Upper lobe of left lung (tissue), 6 donors: ENCODE results near the gene RIOK2. TPM values are rescaled to one million over a fixed set of nuclear protein-coding genes. Genes with fewer than 3 reads are reported as not detected.

ENCODE experiments used
- ATAC-seq, 2 donors: fragments of 200-7000 bp; cut with Tn5 transposase; one replicate each; pipeline ENCODE4 v1.9.1; 2022; ENCODE audit warnings: mild to moderate bottlenecking in 2 of 2, moderate library complexity in 2 of 2; ENCODE audit not compliant: low FRiP score in 2 of 2
- DNase-seq, 2 donors: peaks; one replicate each; pipeline ENCODE4 v3.0.0-alpha.2; 2019 to 2020
- H3K27ac ChIP-seq, 4 donors: fragments of 200-600 bp; sonication (generic); one replicate each; pipeline ENCODE4 v1.5.1; 2016 to 2019
- H3K27me3 ChIP-seq, 4 donors: fragments of 200-600 bp; sonication (generic); one replicate each; pipeline ENCODE4 v1.5.1; 2017 to 2019
- H3K36me3 ChIP-seq, 4 donors: fragments of 200-600 bp; sonication (generic); one replicate each; pipeline ENCODE4 v1.5.1; 2016 to 2019
- H3K4me1 ChIP-seq, 4 donors: fragments of 200-600 bp; sonication (generic); one replicate each; pipeline ENCODE4 v1.5.1; 2018 to 2019
- H3K4me3 ChIP-seq, 4 donors: fragments of 200-600 bp; sonication (generic); one replicate each; pipeline ENCODE4 v1.5.1; 2017 to 2019; ENCODE audit warnings: mild to moderate bottlenecking in 2 of 4, moderate library complexity in 1 of 4
- H3K9me3 ChIP-seq, 4 donors: fragments of 200-600 bp; sonication (generic); one replicate each; pipeline ENCODE4 v1.5.1; 2018 to 2019
- EP300 ChIP-seq, 4 donors: sonication (generic); formaldehyde crosslinking; IDR thresholded peaks; one replicate each; pipeline ENCODE4 v1.5.1; 2017; ENCODE audit warnings: antibody characterized with exemption in 4 of 4, control low read depth in 2 of 4
- POLR2A ChIP-seq, 4 donors: fragments of 450-650 bp; IDR thresholded peaks; one replicate each; pipeline ENCODE4 v1.5.1; 2016 to 2017; ENCODE audit warnings: antibody characterized with exemption in 4 of 4, mild to moderate bottlenecking in 2 of 4
- POLR2AphosphoS5 ChIP-seq, 2 donors: sonication (generic); formaldehyde crosslinking; IDR thresholded peaks; one replicate each; pipeline ENCODE4 v1.5.1; 2017; ENCODE audit warnings: antibody characterized with exemption in 2 of 2
- WGBS, 2 donors: methylation state at CpG; one replicate each; pipeline ENCODE4 v1.1.5; 2017 to 2018; 5-methylcytosine and 5-hydroxymethylcytosine counted together
- small RNA-seq, 4 donors: library from RNA; depleted of rRNA; stranded (forward); fragments of <200 nt; gene quantifications; one replicate each; pipeline ENCODE3, GENCODE V24; 2016
- total RNA-seq, 6 donors: library from RNA; depleted of rRNA in 4 of 6; stranded (reverse); fragments of >200 nt in 4 of 6; gene quantifications; one replicate each; pipeline versions ENCODE4 v1.1.0 to v1.2.1, GENCODE V29; 2016 to 2021
- TF ChIP-seq, protein P1 (sequence below), 6 experiments: fragments of 450-650 bp in 4 of 6; fragments of 200-600 bp in 2 of 6; sonication (generic) in 2 of 6; IDR thresholded peaks; one replicate each; pipeline ENCODE4 v1.5.1; 2016 to 2019; ENCODE audit warnings: antibody characterized with exemption in 6 of 6
- donor health status: DM: no; HTN: no; CAD: no; lungs with moderate emphysema.
- donor health status: DM: no; HTN: yes; CAD: no; lungs with severe emphysema.

RIOK2 gene
- total RNA-seq, 6 donors from 2014 or later = 16.7 to 53.8 (median 19.7) TPM

DNA sequence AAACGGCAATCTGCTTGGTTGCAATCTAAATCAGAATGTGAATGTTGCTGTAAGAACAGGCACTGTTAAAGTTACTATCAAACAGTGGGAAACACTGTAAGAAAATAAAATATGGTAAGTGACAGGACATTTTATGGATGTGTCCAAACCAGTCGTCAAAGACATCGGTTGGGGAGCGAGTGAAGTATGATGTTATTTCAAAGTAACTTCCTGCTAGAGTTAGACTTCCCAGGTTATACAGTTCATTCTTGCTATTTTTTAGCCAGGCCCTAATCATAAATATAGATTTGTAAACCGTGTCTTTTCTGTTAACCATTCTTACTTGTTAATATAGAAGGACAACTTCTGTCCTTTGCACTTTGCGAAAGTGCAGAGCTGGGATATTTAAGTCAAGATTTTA, 70.8 kb downstream of the RIOK2 start:
- Histone ChIP-seq H3K4me1 (no peaks in the 10 kb centered on the region), H3K27ac (no peak overlapping the region), H3K27me3 (no peaks in the 10 kb centered on the region), H3K9me3 (no peaks in the 10 kb centered on the region), H3K4me3 (no peak overlapping the region), H3K36me3 (no peaks in the 10 kb centered on the region)
- DNase-seq (no peak), ATAC-seq (no peak)
- TF ChIP-seq, protein P1, sequence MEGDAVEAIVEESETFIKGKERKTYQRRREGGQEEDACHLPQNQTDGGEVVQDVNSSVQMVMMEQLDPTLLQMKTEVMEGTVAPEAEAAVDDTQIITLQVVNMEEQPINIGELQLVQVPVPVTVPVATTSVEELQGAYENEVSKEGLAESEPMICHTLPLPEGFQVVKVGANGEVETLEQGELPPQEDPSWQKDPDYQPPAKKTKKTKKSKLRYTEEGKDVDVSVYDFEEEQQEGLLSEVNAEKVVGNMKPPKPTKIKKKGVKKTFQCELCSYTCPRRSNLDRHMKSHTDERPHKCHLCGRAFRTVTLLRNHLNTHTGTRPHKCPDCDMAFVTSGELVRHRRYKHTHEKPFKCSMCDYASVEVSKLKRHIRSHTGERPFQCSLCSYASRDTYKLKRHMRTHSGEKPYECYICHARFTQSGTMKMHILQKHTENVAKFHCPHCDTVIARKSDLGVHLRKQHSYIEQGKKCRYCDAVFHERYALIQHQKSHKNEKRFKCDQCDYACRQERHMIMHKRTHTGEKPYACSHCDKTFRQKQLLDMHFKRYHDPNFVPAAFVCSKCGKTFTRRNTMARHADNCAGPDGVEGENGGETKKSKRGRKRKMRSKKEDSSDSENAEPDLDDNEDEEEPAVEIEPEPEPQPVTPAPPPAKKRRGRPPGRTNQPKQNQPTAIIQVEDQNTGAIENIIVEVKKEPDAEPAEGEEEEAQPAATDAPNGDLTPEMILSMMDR (IDR thresholded peaks at IDR 0.05) = no peak
- TF ChIP-seq POLR2A (IDR thresholded peaks at IDR 0.05) (no peak), EP300 (IDR thresholded peaks at IDR 0.05) (no peak), POLR2AphosphoS5 (IDR thresholded peaks at IDR 0.05) (no peak)
- WGBS, 2 donors = 74 to 78% methylated on average over 6 of the region's 6 CpGs

DNA sequence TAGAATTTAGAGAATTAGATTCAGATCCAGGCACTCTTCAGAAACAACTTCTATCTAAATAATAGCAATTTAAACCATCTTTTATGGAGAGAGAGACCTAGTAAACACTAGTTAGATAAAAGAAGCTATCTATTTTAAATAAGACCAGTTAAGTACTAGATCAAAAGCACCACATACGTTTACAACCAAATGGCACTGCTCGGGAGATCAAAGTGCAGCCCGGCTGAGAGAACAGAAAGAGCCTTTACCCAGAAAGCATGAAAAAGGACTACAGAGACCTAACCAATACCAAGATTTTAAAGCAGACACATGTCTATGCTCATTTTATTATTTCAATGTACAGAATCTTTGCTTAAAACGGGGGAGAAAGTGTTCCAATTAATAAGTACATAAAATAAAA, 71.4 kb downstream of the RIOK2 start:
- ATAC-seq (no peak), DNase-seq (no peak)
- no peak overlapping the region for H3K4me3 ChIP-seq
- H3K27ac ChIP-seq = no peak overlapping the region
- H3K9me3 ChIP-seq = no peaks in the 10 kb centered on the region
- H3K27me3 ChIP-seq = no peaks in the 10 kb centered on the region
- 53 to 73% methylated on average over 4 of the region's 4 CpGs for WGBS, 2 donors
- no peaks in the 10 kb centered on the region for H3K36me3 ChIP-seq
- no peaks in the 10 kb centered on the region for H3K4me1 ChIP-seq
- TF ChIP-seq EP300 (IDR thresholded peaks at IDR 0.05) = no peak
- no peak for TF ChIP-seq POLR2A (IDR thresholded peaks at IDR 0.05)
- TF ChIP-seq, protein P1 (IDR thresholded peaks at IDR 0.05) = no peak
- no peak for TF ChIP-seq POLR2AphosphoS5 (IDR thresholded peaks at IDR 0.05)

DNA sequence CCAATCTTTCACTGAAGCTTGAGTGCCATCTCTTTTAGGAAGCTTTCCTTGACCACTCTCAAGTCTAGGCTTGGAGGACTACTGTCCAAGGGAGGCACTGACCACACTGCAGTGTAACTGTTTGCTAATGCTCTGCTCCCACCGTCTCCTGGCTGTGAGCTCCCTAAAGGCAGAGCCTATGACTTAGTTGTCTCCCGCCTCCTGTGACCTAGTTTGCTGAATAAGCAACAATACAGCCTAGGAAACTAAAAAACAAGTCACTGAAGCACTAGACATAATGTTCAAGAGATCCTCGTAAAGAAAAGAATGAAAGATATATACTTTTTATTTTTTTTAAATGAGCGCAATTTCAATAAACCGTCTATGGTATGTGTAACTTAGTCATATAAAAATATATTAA, 72.0 kb downstream of the RIOK2 start:
- H3K27ac ChIP-seq = no peak overlapping the region
- H3K36me3 ChIP-seq = no peaks in the 10 kb centered on the region
- DNase-seq (no peak), ATAC-seq (no peak)
- 92% methylated on average over 5 of the region's 5 CpGs for WGBS, 2 donors
- no peaks in the 10 kb centered on the region for H3K4me1 ChIP-seq
- H3K27me3 ChIP-seq = no peaks in the 10 kb centered on the region
- no peaks in the 10 kb centered on the region for H3K9me3 ChIP-seq
- no peak for TF ChIP-seq POLR2A (IDR thresholded peaks at IDR 0.05)
- TF ChIP-seq EP300 (IDR thresholded peaks at IDR 0.05) = no peak
- TF ChIP-seq, protein P1 (IDR thresholded peaks at IDR 0.05) = no peak
- TF ChIP-seq POLR2AphosphoS5 (IDR thresholded peaks at IDR 0.05) = no peak
- H3K4me3 ChIP-seq = no peak overlapping the region

Small RNA genes lying within 50 kb of the gene (small RNA-seq; reads per million reads assigned to genes)
- 0 reads per million in 4 donors for gene RNU1-73P

Other genes starting within 250 kb of the RIOK2 start
- gene LNPEP, start 247.2 kb downstream of the RIOK2 start, total RNA-seq = 10 to 100 TPM; 28.9 to 67.2 (median 42.7) TPM
- gene LIX1, start 40.6 kb downstream of the RIOK2 start, total RNA-seq = under 1 TPM in 1 of 6 donors, not detected in 5; 0.54 TPM